GM19193 (cell line): ENCODE data around the gene CIP2A.

Source experiments
- POLR2A ChIP-seq: IDR thresholded peaks from 4 replicates; pipeline ENCODE4 v1.6.1; 2011; ENCODE audit not compliant: insufficient read depth, insufficient read length; ENCODE audit errors: extremely low read depth

Gene CIP2A

DNA sequence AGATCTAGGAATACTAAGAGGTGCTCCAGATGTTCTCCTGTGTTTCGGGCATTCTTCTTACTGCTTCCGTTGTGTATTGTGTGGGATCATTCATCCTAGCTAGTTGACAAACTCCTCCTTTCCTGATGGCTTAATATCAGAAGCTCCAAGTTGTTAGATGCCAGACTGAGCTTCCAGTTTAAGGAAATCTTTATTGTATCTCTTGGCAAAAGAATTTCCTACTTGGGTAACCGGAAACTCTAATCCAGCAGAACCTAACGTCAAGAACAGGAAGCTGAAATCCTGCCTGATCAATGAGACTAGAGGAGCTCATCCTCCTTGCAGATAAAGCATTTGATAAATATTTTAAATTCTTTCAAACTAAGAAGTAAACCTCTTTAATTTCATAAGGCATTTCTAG is 51.2 kb downstream of the CIP2A start:
- no peak for TF ChIP-seq POLR2A

DNA sequence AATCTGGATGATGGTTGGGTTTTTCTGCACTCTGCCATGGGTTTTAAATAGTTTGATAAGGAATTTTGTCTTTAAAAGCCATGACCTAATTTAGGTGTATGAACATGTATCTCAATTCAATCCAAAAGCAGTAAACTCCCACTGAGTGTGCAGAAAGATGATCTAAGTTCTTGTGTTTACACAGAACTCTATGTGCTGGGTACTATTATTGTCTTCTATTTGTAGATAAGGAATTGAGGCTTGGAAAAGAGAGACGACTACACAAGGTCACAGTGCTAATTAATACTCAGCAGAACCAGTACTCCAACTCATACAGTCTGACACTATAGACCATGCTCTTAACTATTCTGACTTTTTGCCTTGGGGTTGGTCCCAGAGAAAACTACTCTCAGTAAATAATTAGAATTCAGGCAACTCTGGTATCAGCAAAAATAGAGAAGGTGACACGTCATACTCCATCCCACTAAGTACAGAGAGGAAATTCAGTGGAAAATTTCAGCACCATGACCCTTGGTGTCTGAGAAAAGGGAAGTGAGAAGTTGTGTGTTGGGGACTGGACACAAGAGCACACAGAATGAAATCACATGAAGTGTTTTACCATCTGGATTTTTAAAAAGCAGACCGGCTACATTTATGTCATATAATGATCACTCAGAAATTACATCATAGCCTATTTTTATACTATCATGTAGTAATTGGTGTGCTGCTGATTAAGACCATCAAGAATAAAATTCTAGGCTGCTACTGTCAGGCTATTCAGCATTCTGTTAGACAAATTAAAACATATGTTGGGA is 60.6 kb downstream of the CIP2A start:
- no peak for TF ChIP-seq POLR2A

DNA sequence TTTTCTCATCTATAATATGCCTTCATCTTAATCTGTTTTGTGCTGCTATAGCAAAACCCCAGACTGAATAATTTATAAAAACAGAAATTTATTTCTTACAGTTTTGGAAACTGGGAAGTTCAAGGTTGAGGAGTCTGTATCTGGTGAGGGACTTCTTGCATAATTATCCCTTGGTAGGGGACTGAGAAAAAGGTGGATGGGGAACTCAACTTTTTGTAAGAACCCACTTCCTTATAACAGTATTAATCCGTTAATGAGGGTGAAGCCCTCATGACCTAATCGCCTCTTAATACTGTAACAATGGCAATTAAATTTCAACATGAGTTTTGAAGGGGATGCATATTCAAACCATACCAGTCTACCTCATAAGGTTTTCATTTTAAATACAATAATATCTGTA is 61.4 kb downstream of the CIP2A start:
- no peak for TF ChIP-seq POLR2A

DNA sequence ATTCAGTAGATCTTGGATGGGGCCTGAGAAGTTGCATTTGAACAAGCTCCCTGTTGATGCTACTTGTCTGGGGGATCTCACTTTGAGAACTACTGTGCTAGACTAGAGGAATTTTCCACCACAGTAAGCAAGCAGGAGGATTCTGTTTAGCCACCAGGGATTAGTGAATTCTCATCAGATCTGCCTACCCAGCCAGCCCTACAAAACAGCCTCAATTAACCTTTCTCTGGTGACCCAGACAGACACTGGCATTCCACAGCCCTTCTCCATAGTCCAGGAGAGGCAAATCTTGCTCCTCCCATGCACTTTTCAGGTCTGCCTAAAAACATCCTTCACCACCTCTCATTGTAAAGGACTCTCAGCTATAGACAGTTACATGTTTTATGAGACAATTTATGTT is 62.1 kb downstream of the CIP2A start:
- no peak for TF ChIP-seq POLR2A

DNA sequence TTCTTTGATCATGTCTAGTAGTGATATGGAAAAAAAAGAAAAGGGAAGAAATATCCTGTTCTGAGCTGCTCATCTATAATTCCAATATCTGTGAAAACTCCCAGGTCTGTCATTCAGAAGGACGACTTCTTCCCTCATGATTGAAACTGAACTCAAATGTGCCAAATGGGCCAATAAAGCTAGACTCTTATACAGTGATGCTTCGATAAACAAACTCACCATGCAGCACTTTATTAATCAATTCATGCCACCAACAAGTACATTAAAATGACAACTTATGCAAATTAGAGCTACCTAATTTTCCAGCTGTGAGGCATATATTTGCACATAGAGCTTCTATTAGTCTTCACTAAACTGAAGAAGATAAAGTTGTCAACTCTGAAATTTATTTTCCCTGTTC is 63.3 kb downstream of the CIP2A start:
- TF ChIP-seq POLR2A: no peak

DNA sequence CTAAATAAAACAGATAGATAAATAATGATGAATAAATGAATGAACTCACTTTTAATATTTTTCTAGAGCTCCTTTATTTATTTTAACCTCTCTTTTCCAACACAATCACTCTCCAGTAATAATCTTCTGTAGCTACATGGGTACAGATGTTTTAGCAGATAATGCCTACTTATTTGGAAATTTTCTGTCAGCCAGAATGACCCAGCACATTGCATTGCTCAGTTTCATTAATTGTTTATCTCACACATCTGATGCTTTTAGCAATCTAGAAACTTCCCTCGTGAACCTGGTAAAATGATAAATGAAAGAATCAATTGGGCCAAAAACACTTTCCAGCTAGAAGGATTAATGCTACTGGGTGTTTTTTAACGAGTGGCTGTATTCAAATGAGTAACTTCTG is 64.0 kb downstream of the CIP2A start:
- TF ChIP-seq POLR2A: no peak

DNA sequence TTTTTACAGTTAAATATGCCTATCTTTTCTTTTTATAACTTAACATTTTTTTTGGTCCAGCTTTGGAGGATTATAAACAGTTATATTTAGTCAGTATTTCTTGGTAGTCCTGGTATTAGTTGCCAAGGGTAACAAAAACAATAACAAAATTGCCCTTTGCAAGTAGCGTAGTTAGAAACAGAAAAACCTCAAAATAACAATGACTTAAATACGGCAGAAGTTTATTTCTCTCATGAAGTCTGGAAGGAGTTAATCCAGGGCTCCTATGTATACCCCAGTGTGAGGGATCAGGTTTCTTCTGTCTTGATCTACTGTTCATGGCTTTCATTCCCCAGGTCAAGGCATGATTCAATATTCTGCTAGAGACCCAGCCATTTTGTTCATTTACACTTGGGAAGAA is 64.7 kb downstream of the CIP2A start:
- no peak for TF ChIP-seq POLR2A

DNA sequence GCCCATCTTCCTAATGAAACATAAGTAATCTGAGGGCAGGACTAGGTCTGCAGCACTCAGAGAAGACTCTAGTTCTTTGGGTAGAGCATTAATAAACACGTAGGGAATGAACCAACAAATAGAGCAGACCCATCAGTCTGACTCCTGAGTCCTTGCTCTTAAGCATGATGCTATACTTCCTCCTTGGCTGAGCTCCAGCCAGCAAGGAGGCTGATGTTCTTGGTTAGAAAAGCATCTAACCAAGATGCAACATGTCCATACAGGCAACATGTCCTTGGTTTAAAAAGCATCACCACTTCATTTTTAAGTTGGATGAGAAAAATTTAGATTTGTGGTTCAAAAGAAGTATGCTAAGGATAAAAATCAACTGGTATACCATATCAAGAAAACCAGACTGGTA is 70.3 kb downstream of the CIP2A start:
- no peak for TF ChIP-seq POLR2A

DNA sequence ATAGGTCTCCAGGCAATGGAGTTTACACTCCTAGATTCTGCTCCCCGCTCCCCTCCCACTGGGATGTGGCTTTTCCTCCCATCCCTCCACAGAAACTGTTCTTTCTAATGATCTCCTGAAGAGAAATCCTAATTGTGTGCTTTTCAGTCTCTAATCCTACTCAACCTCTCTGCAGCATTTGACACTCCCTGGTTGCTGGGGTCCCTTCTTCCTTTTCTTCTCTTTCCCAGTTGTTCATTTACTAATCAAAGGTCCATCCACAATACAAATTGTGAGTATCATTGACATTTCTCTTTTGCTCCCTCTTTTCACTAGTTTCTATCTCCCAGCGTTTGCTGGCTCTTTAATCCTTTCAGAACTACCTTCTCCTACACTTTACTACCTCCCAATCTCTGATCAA is 72.4 kb downstream of the CIP2A start:
- TF ChIP-seq POLR2A: no peak

DNA sequence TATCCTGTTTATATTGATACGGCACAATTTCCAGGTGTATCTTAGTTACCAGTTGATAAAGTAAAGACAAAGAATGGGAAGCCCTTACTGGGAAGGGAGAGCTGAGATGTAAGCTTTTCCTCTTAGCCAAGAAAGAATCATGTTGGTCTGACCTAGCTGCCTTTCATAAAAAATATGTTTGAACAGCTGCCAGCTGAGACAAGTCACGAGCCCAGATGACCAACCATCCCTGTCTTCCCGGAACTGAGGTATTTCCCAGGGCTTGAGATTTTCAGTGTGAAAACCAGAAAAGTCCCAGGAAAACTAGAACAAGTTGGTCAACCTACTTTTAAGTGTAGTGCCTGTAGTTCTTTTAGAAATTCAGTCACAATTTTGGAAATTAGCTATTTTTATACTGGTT is 75.3 kb downstream of the CIP2A start:
- TF ChIP-seq POLR2A: no peak

DNA sequence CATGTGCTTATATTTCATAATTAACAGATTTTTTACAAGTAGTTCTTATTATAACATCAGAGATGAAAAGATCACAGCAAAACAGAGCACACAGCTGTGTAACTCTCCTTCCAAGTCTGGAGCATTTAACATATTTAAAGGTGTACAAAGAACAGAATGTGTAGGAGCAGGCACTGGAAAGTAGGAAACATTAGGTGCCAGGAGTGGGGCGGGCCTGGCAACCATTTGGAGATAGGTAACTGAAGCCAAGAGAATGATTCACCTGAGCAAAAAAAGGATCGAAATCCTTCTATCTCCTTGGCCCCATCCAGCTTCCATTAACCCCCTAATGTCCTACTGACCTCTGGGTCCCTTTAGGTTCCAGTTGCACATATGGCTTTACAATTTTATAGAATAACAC is 76.6 kb downstream of the CIP2A start:
- no peak for TF ChIP-seq POLR2A

DNA sequence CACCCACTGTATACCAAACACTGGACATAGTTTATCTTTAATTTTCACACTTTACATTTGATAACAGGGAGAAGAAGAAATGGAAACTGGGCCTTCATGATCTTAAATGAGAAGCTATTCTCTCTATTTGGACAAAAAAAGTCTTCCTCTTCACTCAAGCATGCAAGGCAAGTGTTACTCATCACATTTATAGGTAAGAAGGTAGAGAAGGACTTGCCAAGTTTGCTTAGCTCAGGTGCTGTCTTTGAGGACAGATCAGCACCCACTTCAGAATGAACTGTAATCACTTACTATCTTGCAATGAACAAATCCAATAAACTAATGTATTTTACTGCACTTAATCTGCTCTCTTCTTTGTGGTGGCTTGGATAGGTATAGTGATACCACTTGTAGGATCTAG is 77.7 kb downstream of the CIP2A start:
- no peak for TF ChIP-seq POLR2A

DNA sequence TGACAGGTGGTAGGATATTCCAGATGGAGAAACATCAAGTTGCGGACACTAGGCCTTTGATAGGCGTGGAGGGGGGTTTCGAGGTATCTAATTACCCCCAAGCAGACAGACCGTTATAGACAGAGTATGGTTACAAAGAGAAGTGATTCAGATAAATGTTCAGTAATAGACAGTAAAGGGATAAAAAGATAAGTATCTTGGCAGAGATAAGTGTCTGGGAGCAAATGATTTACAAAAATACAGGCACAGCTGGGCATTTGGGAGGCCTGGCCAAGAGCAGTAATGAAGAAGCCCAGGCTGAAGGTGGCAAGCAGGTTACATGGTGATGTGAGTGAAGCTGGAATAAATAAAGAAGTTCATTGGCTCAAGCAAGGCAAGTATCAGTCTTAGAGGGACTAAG is 78.2 kb downstream of the CIP2A start:
- TF ChIP-seq POLR2A: no peak

DNA sequence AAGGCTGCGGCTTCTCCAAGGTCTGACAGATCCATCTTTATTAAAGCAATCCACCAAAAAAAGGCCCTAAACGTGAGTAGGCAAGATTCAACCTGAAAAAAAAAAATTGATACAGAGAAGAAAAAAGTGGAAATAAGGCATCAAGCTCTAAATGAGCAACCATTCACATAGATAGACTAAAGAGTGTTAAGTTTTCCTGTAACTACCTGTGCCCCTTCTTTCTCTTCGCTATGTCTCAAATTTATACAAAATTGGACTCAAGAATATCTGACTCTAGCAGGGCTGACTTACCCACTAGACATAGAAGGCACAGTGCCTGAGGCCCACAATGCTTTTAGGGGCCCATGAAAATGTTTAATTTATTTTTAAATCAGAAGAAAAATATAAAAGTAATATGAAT is 78.7 kb downstream of the CIP2A start, which contains the start of gene MYH15:
Gene MYH15, minus strand, starts transcription at position 101 of the 400 bp plus-strand sequence. Its CDS starts 66 bp downstream, at position 35.
- TF ChIP-seq POLR2A: no peak

DNA sequence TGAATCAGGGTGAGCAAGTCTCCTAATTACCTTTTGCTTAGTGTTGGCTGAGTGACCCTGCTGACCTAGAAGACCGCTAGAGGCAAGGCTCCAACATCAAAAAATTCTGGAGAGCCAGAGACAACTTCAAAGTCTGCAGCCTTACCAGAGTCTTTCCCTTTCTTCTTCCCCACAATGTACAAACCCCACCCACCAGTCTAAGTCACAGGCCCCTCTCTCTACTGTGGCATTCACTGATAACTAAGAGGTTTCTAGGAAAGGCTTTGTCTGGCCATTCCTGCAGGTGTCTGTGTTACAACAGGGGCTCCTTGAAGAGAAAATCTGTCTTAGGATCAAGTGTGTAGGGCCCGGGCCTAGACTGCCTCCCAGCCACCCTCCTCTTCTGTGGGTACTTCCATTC is 79.4 kb downstream of the CIP2A start:
- TF ChIP-seq POLR2A: no peak

DNA sequence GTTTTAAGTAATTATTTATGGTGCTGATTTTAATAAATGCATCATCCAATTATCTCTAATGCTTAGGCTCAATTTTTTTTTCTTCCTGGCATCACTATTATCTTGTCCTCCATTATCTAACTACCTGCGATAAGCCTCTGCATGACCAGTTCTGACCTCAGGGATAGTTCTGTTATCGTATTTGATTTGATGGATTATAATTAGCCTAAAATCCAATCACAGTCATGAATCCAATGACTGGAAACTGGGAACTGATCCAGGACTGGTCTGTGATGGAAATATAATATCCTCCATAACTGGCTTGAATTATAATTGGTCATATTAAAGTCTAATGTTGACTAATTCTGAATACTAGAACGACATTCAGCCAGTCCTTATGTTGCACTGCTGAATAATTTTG is 80.0 kb downstream of the CIP2A start:
- TF ChIP-seq POLR2A: no peak

DNA sequence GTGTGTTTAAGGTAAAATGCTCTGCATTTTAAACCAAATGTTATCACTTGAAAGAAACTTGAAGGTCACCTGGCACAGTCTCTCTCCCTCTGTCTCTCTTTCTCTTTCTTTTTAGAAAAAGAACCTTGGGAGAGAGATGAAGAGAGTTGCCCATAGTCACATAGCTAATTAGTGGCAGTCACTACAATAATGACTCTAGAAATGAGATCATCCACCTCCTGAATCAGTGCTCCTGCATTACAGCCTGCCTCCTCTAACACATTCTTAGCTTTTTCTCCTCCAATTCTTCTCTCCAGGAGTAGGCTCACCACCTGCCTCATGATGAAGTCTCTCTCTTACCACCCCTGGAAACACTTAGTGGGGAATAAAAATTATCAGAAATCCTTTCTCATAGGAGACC is 81.3 kb downstream of the CIP2A start:
- TF ChIP-seq POLR2A: no peak
